NCI-H1105 treated with DMSO at 0.1 percent for 48 hours (cell line): ENCODE measurements around the gene ZNF516.

ENCODE experiments used
- DNase-seq: peaks from one replicate; lab custom pipeline; 2025; lab: John Stamatoyannopoulos, UW

The ZNF516 gene

DNA sequence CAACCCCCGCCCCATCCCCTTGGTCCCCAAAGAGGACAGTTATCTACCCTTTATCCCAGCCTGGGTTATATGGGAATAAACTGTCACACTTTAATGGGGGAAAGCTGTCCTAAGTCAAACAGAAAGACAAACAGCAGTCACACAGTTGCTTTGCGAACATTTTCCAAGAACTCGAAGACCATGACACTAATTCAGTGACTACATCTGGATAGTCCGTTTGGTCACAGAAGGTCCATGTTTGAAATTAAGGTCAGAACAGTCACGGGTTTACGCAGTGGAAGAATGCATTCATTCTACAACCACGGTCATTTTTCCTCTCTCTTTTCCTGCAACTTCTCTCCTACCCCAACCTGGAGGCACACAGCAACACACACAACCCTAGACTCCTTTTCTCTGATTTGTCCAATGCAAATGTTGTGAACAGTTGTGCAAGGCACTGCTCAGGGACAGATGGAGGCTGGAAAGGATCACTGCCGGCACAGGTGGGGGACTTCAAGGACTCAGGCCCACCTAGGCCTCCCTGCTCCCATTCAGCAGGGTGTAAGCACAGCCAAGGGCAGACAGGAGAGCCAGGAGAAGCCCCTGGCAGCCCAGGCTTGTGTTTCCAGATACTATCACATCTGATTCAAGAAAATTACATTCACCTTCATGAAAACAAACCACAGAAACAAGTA, 39.9 kb downstream of the ZNF516 start:
- DNase-seq, result no peak

DNA sequence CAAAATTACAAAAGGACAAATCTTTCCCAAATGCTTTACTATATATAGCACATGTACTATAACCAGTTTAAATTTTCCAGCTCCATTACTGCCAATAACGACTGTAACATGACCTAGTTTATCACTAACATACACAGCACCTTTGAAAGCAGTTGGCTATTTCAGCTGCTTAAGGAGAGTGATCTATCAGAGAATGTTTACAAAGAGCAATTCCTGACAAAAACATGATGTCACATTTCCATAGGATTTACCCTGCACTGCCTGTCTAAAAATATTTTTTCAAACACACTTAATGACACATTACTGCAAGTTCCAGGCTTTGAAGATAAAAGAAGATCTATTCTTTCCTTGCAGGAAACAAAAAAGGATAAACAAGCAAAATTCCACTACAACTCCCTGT, 40.6 kb downstream of the ZNF516 start:
- no peak for DNase-seq

DNA sequence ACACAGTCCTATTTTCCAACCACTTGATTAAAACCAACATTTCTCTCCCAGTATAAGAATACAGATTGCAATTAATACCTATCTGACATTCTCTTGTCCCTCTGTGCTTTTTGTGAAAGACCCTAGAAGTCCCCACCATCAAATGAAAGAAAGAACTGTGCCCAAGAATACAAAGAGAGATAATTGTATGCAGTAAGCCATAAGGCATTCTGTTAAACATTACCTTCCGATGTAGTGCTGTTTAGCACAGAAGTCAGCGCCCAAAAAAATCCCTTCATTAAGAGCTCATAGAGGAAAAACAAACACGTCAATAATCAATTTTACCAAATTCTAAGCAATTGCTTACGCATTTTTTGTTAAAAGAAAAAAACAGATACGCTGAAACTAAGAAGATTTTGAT, 41.1 kb downstream of the ZNF516 start:
- DNase-seq, result no peak

DNA sequence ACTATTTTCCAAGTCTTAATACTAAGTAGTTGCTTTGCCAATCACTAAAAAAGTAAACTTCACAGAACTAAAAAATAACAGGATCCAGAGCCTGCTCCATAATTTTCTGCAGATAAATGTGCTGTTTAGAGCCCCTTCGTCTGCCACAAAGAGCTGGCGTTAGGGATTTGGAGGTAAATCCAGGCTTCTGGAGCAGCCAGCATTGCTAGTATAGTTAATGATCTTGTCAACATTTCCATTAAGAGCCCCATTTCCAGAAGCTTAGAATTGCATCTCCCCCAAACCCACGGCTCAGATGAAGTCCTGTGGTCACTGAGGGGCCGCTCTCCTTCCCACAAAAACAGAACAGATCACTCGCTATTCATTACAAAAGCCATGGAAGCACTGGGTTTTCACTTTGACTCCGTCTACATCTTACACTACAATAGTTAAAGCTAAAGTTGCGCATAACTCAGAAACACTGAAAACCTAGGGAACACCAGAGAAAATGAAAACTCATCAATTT, 41.9 kb downstream of the ZNF516 start:
- DNase-seq, result no peak

DNA sequence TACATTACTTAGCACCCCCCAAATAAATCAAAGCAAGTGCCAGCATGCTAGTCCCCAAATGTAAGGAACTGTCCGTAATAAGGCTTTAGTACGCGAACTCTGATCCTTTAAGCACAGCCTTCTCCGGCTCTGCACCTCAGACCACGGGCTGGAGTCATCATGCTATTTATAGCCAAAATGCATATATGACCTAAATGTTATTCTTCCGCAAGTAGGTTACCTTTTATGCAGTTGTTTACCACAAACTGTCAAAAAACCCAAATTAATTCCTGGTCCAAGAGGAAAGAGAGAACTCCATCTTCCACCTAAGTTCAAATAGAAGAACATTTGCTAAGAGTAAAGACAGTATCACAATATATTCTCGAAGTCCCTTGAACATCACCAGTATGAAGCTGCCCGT, 42.7 kb downstream of the ZNF516 start:
- no peak for DNase-seq

DNA sequence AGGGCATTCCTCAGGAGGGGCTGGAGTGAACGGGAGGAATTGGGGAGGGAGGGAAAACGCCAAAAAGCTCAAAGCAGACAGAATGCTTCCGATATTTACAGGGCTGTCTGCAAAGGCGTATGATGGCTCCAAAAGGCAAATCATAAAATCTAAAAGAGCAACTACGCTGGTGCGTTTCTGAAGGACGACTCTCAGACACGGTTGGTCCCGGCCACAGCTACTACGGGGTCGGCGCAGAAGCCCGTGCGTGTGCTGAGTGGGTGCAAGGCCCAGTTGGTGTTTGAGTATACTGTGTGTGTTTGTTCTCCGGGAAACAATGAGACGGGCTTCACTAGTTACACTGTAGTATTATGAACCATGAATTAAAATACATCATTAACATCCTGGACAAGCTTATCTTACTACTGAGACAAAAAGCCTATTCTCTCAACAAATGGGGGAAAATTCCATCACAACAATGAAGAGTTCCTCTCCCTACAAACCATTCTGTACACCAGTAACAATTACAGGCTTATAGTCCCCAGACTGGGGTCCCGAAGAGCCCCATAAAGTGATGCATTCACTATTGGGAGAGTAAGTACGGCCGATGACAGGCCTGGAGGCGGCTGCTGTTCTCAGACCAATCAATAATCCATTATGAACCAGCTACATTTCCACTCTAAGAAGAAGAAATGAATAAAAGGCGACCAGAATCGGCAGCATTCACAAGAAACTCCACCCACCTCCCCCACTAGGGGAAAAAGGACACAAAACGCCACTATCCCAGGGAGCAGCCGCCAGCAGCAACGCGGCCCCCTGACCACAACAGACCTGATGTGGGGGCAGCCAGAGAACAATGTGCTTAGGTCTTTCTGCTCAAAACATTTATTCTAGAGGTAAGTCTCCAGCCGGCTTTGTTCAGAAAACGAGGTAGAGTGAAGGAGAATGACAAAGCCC, 43.4 kb downstream of the ZNF516 start:
- no peak for DNase-seq

DNA sequence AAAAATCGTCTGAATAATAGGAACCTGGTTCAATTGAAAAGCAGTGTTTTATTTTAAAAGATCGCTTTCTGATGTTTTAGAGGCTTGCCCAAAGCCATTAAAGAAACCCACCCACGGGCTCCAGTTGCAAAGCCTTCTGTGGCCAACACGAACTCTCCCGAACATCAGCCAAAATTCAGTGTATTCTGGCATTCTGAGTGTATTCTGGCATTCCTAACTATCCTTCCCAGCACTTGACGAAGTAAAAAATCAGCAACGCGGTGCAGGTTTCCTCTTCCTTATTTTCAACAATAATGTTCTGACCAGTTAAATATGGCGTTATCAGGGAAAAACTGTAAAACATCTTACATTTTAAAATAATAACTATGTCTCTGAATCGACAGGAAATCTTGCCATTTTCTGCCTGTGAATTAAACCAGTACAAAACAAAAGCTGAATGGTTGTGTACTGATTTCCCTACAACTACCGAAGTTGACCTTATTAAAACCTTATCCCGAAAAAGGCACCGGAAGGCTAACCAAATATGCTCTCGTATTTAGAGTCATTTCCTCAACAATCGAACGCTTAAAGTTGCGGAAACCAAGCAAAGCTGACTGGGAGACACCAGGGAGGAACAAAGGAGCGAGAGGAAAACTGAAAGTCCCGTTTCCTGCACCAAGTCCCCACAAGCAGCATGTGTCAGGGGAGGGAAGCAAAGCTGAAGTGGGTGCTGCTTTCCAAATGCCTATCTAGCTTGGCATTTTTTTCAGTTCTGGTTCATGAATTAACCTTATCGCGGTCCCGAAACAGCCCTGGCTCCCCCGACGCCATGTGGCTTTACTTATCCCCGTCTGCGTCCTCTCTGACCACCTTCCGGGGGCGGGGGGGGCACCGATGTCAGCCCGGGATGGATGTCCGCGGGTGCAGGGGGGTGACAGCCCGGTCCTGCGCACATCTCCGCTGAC, 44.3 kb downstream of the ZNF516 start:
- DNase-seq, result no peak

DNA sequence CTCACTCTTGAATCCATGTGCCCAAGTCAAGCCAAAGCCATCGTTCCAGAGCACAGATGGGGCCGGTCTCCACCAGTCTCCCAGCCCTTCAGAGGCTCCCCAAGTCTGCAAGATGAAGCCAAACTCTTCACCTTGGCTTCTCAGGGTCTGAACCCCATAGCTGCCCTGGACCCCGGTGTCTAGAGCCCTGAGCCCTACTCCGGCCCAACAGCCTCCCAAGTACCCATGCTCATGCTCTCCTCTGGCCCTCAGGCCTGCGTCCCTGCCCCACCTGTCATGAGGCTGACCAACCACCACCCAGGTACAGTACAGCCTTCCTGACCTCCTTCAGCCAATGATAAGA, 46.0 kb downstream of the ZNF516 start:
- no peak for DNase-seq

DNA sequence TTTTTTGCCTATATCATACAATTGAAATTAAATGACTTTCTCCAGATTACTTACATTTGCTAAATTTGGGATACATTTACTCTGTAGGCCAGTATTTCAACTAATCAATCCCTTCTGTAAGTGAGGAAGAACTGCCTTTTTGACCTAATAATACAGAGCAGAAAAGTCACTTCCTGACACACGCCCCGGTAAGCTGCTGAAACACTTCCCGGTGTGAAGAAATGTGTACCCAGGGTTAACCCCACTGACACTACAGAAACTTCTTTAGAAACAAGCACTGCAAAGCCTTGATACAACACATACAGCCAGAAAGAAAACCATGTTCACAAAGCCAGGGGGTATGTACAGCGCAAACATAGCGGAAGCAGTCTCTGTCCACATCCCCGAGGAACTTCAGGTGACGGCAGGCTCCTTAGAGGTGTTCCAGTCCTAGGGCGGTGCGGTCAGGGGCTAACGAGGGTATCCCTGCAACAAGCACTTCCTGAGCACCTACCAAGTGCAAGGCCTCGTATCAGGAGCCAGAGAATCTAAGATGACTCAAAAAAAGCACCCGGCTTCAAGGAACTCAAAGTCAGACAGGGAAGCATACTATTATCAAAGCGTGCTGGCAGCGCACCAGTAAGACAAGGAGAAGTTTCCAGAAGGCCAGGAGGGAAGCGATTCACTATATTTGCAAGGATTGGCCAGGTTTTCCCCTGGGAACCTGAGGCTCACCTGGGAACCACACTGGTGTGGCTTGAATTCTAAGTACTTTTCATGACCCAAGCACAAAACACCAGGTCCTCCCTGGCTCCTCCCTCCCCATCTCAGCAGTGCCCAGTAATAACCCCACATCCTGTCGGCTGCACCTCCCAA, 46.6 kb downstream of the ZNF516 start:
- DNase-seq, result no peak

DNA sequence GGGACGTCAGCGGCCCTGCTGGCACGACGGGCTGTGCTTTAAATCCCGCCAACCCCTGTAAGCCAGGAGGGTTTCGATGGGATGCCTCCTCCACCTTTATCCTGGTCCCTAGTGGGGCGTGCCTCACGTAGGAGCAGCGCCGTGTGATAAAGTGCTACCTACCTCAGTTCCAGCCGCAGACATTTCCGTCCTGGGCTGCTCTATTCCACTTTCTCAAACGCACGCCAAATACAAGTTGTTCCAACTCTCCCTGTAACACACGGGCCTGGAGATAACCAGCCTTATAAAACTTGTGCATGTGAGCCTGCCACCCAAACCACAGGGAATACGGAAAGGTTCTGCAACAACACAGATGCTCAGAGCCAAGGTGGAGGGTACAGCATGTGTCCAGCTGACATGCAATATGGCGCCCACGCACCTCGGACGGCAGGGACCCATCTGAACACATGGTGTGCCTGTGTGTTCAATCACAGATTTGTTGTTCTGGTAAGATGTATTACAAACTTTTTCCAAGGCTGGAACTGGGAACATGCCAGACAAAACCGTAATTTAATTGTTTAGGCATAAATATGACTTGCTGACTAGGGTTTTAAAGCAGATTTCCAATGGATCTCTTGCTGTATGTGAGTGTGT, 47.7 kb downstream of the ZNF516 start:
- no peak for DNase-seq

DNA sequence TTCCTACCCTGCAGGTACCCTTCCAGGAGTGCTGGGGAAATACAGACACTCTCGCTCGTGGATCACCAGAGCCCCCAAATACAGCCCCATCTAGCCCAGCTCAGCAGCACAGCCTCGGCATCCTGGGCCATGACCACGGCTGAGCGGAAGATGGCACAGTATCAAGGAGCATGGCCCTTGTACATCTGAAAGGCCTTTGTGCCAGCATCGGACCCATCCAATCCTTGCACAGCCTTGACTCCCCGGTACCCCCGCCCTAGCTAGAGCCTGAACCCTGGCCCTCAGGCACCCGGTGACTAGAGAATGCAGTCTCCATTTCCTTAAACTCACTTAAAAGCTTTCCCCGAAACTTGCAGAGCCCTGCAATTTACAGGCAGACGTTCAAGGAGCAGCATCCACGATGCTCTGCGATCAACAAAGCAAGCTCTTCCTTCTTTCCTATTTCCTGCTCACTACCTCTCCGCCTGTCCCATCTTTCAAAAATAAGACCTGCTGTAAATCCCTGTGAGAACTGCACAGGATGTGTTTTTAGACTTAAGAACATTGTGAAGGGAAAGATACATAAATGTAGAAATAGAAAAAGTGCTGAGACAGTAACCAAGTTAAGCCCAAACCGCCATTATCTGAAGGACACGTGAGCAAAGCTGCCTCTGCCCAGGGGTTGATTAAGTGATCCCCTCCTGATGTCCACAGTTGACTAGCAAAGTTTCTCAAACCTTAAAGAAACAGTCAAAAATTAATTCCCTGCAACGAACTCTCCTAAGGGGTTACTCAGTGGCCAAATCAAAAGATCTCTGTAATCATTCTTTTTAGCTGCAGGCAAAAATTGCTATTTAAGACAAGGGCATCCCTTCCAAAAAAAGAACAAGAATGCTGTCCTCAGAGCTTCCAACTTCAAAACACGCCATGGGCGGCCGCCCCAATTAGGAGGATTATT, 48.5 kb downstream of the ZNF516 start:
- no peak for DNase-seq

DNA sequence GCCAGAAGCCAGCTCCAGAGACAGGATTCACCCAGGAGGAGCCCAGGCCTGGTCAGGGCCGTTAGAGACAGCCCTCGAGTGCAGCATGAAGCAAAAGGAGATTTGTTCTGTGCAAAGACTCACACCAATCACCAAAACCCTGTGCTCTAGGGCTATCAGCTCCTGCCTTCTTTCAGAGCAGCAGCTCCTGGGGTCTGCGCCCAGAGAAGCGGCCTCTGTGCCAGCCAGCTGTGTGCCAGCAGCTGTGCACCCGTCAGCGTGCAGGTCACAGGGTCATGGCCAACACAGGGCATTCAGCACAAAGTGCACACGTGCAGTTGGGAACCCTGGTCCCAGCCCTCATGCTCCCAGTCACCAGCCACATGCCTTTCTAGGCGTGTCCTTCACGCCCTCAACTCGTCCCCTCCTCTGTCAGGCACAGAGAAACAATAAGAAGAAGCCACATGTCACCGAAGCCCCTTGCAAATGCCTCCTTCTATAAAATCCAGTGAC, 49.3 kb downstream of the ZNF516 start:
- no peak for DNase-seq

DNA sequence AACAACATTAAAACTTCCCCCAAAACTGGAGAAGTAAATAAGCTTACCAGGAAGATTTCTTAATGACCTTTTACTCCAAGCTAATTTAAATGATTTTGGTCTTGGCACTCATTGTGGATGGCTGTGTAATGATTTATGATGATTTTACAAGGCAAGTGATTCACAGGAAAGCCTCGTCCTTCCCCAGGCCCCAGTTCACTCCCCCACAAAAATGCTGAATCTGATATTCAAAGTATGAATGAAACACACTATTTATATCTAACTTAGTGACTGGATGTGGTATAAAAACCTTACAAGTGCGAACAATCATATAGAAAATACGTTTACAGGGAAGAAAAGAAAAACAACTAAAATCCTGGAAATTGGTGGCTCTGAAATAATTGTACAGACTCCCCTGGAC, 49.8 kb downstream of the ZNF516 start:
- DNase-seq, result no peak

DNA sequence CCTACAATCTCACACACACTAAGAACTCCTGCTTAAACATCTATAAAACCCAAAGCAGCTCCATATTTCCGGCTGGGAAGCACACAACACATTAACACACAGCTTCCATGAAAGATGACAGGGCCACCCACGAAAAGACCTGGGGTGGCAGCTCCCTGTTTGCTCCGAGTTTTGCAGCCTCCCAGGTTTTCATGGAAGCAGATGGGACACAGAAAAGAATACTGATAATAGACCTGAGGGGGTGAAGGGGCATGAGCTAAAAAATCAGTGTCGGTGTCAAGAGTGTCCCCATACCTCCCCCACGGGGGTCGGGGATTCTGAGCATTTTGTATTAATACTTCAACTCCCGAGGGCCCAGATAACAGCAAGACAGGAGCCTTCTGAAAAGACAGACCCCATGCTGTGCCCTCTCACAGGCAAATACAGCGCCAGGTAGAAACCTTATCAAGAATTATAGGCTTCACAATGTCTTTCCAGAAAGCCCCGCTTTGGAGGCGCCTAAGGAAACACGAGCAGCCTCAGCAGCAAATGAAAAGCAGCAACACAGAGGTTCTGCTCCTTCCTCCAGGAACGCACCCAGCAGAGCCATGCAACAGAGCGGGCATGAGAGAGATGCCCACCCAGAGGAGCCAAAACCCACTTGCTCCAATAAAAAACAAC, 50.5 kb downstream of the ZNF516 start:
- no peak for DNase-seq

DNA sequence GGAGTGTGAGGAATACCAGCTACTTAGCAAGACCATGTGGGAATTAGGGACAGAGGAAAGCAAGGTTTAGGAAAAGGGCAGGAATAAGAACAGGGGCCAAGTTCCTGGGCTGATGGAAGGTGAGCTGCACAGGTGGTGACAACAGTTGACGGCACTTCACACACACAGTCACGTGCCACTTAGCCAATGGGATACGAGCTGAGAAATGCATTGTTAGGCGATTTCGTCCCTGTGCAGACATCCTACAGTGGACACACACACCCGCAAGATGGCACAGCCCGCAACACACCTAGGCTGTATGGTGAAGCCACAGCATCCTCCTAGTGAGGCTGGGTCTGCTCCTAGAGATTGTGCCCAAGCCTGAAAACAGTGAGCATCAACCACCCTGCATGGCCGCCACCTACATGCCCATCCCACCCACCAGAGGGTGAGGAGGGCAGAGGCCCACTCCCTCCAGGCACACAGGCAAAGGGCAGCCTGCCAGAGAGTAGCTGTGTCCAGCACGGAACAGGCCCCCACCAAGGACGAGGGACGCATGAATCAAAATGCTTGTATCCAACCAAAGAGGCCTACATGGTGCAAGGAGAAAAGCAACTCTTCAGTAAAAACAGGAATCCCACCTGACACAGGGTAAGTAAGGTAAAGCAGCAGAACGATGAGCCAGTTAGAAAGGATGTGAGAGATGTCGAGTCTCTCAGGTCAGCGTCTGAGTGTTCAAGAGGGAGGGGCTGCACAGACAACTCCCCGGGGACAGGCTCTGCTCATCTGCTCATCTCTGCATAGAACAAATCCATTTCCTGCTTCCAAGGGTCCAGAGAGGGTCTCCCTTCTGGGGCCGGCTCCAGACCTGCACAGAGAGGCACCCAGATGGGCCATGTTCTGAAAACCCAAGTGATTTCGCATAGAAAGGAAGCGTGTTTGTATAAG, 51.3 kb downstream of the ZNF516 start:
- no peak for DNase-seq

DNA sequence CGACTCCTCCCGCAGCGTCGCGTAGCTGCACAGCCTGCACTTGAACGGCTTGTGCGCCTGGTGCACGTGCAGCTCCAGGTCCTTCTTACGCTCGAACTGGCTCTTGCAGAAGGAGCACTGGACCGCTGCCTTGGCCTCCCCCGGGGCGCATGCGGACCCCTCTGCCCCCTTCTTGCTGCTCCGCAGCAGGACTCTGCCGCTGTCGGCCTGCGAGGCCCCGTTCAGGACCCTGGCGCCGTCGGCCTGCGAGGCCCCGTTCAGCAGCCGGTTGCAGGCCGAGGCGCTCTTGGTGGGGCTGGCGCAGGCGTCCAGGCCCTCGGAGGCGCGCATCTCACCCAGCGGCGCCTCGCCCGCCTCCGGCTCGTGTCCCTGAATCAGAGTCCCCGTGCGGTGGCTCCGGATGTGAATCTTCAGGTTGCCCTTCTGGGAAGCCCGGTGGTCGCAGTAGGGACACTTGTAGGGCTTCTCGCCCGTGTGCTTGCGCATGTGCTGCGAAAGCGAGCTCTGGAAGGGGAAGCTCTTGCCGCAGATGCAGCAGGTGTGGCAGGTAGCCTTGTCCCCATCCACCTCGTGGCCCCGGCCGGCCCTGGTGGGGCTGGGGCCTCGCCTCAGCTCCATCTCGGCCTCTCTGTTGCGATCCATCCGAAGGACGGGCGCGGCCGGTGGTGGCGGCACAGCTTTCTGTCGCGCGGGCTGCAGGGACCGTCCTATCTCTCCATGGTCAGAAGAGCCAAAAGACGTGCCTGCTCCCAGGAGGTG, 52.5 kb downstream of the ZNF516 start:
- no peak for DNase-seq
